ENCODE measurements around the gene TANC1.
"Not testable (repeated sequence)": the region's sequence is repeated elsewhere in the genome, so short reads cannot be mapped to it uniquely, and the experiment has no call there.

The TANC1 gene

DNA sequence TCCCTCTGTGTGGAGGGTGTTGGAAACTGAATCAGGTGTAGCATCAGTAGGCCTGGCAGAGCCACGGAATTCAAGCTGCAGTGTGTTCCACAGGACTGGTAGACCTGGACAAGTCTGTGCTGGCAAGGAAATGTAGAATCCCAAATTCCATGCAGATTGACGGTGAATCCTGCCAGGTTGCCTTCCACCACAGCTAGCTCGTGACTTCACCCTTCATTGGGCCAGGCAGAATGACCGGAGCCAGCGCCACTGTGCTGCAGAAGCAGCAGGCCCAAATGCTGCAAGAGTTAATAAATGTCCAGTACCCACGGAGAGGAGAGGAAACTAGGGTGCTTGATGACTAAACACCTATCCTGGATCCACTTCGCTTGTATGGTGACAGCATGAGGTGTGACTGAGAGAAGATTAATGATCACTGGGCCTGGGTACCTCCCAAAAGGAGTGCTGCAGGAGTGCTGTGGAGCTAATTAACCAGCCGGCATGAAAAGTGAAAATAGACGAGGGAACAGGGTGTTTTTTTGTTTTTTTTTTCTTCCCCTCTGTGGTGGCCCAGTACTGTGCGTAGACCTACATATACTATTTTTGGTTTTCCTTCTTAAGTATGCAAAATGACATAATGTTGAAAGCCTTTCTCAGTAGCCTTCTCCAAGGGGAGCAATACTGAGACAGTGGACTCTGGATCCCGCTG lies 122.2 kb downstream of the TANC1 start:
- DNase-seq (no peak), ATAC-seq (no peak)

DNA sequence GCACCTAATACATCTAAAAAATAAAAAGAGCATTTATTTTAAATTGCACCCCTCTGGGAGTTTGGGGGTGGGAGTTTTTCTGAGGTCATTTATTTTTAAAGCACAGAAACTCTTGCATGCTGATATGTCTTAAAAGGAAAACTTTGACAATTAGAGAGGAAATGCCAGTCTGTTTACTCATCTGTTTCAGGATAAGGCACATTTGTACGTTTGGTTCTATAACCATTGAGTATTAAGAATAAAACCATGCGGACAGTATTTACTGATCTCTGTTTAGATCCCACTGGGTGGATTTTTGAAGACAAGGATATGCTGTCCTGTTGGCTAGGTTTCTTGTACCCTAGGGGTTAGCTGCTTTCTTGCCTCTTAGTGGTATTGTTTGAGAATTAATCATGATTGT lies 122.9 kb downstream of the TANC1 start:
- DNase-seq: no peak
- no peak for ATAC-seq

DNA sequence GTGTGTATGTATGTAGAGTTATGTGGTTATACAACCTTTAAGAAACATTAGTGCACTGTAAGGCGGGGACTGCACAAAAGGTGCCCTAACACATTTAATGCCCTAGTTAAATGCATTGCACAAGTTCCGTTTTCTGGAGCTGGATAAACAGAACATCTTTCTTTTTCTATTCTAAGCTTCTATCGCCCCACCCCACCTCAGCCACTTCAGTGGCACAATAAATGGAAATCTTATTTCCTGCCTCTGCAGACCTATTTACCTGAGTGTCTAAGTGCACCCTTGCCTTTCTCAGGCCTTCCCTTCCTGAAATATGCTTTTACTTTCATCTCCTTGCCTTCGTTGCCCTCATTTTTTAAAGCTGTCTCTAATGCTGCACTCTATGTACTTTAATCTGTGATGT lies 123.5 kb downstream of the TANC1 start:
- DNase-seq (no peak), ATAC-seq (no peak)

DNA sequence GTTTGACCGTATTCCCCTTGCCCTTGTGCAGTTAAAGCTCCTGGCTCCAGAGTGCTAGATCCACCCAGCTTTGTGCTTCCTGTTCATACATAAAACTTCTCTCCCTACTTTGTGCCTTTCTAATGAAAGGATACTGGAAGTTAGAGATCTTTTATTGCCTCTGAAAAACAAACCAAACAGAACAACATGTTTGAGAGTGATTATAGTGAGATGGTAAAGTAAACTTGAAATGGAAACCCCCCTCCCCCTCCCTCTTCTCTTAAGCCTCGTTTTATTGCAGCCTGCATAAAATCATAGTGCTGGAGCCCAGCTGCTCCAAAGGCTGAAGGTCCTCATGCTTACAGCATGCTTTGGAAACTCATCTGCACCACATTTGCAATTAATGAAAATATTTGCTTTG lies 125.1 kb downstream of the TANC1 start:
- DNase-seq (no peak), ATAC-seq (no peak)

DNA sequence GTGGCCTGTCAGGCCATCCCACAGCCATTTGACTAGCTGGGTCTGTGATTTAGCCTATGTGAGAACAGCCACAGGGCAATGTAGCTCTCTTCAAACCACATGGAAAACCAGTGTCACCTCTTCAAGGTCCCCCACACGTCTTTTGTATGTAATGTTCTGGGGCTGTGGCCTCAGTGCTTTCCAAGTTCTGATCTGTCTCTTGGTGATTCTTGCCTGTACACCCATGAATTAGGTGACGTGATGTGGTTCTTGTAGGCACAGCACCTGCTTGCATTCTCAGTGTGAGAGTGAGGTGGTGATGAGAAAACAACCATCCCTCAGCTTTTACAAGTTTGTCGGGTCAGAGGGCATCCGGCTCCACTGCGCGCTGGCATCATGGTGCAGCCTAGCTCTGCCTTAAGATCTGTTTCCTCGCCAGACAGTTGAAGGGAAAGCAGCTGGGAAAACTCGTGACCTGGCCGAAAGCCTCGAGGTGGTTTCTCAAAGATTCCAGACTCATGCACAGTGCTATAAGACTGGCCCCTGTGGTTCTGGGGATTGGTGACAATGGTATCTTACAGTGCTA lies 125.8 kb downstream of the TANC1 start:
- DNase-seq: peak; percentile 13
- ATAC-seq: peak; percentile 77

DNA sequence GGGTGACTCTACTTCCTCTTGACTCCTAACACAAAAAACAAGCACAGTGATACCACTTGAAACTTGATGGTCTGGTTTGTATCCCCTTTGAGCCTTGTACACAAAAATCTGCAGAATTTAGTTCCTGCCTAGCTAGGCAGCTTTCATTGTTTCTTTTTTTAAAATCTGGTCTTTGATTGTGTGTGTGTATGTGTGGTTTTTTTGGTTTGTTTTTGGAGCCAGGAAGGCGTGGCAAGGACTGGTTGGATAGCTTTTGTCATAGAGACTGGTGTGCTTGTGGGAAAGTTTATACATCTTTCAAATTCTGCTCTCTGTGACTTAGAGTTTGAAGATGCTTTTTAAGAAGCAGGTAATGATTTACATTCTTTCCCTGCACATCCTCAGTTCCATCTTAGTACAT lies 127.4 kb downstream of the TANC1 start:
- no peak for DNase-seq
- ATAC-seq: no peak

DNA sequence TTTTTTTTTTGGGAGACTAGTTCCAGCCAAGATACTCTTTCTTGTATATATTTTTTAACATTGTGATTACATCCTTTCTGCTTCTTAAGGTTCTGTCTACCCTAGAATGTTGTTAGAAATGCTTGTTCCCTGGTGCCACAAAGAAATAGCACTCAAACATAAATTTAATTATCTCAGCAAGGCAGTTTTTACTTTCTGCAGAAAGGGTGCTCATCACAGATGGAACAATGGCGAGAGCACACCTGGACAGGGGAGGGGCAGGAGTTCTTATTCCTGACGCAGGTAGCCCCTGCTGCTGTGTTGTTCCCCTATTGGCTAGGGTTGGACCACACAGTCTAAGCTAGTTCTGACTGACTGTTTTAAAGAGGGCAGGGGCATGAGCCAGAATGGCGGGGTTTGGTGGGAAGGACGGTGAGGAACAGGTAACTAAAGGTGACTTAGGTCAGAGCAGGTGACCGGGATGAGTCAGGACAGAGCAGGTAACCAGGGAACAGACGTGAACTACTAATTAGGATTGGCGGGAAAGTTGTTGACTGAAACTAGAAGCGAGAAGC lies 127.9 kb downstream of the TANC1 start:
- not testable (repeated sequence) for DNase-seq, ATAC-seq

DNA sequence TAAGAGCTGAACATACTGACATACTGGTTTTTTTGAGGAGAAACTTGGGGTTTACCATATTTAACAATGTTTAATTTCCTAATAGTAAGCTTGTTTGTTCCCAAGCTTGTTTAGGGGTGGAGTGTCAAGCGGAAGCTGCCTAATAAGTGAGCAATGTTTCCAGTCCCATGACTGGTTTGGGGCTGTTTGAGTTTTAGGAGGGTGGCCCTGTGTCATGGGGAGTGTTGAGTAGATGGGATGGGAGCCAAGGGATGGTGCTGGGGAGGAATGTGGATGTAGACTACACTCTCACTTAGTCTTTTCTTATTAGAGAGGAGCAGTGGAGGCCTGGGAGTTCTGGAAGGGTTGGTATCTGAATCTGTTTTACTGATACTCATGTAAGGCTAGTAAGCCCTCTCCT lies 128.5 kb downstream of the TANC1 start:
- DNase-seq (no peak), ATAC-seq (no peak)

DNA sequence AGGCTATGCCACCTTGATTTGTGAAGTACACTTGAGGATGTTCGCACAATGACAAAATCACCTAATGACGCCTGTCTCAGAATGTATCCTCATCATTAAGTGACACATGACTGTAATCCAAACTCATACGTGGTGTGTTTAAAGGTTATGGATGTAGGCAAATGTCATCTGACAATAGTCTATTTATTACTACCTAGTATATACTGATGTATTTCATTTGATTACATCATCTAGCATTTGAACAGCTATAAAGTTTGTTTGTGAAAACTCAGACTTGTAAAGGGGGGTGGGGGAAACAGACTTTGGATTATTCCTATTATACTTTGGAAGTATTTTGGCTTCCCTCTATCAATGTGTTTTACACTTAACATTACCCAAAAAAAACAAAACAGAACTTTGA lies 129.9 kb downstream of the TANC1 start:
- ATAC-seq: peak; percentile 42
- DNase-seq: no peak

DNA sequence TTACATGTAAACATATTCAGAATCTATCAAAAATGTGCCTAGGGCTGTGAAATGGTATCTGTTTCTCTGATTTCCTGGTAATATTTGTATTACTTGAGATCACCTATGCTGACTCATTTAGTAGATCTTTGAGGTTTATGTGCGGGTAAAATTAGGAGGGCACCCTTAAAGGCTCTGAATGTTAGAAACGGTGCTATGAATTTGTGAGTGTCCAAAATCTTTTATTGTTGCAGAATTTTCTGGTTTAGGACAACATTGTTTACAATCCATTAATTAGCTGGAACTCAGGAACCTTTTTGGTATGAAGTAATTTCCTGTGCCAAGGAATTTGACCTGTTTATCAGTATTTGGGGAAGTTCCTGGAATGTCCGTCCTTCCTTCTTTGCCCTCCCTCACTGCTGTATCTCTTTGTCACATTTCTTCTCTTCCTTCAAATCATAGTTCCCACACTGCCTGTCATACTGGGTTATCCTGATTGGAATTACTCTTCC lies 130.5 kb downstream of the TANC1 start:
- ATAC-seq (peak; percentile 45), DNase-seq (no peak)

DNA sequence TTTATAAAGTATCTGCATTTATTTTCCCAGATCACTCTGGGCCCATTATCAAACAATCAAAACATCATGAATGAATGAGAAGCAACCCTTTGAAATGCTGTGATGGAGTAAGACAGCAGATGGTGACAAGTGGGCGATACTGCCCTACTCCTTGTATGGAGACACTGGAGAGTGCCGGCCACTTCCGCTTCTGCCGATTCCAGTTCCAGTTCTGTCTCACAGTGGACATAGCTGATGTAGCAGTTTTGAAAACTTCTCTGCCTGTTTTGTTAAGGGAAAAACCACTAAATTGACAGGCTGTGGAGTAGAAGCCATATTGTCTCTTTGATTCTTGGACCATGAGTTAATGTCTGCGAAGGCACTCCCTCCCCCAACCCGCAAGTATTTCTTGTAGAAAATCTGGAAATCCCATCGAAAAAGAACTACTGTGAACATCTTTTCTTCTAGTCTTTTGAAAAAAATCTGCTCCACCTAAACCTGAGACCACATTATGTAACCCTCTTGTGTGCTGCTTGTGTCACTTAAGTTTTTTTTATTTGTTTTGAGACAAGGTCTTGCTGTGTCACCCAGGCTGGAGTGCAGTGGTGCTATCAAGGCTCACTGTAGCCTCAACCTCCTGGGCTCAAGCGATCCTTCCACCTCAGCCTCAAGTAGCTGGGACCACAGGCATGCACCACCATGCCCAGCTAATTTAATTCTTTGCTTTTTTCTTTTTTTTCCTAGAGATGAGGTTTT lies 133.5 kb downstream of the TANC1 start:
- ATAC-seq: no peak
- DNase-seq: no peak

DNA sequence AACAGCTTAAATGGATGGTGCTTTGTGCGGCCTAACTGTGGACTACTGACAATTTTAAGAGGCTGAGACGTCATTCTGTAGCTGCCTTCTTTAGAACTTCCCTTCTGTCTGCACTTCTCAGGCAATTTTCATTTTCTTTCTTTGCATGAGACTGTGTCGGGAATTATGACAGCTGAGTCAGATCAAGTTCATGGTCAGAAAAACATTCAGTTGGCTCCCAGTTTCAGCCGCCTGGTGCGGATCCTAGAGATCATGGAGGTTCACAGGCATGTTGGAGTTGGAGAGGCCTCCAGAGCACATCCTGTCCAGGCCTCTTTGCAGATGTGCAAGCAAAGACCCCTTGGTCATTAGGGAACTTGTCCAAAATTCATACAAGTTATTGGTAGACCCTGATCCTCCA lies 135.0 kb downstream of the TANC1 start:
- ATAC-seq (no peak), DNase-seq (no peak)

DNA sequence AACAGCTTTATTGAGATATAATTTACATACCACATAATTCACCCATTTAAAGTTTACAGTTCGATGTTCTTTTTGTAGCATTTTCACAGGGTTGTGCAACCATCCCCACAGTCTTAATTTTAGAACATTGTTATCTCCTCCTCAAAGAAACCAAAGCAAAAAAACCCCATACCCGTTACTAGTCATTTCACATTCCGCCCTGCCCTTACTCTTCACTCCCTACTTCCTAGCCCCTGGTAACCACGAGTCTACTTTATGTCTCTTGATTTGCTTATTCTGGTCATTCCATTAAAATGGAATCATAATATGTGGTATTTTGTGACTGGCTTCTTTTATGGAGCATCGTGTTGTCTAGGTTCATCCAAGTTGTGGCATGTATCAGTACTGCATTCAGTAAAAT lies 137.7 kb downstream of the TANC1 start:
- no peak for DNase-seq
- ATAC-seq: no peak

DNA sequence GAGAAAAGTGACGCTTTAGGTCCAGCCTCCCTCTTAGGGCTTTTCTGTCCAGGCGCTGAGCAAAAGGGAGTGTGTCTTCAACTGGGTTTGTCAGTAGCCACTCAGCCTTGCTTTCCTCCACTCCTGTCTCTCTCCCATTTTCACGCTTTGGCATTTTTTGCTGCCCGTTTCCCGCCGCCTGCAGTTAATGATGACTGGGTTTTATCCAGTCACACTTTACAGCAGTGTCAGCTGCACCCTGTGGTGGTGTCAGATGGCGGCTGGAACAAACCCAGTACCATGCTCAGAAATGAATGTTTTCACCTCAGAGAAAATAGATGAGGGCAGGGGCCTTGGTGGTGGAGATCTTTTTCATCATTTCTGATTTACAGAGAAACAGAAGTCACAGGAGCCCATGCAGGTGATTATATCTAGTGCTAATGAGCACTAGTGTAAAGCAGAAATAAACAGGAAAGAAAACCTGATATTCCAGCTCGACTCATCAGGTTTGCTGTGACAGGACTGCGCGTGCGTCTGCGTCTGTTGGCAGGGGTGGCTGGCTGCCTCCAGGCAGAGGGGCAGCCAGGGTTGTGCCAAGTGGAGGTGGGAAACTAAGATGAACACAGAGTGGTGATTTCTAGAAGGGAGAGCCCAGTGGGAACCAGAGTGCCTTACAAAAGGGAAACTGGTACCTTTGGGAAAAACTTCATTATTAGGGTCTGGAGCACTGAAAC lies 139.9 kb downstream of the TANC1 start:
- DNase-seq (no peak), ATAC-seq (no peak)

DNA sequence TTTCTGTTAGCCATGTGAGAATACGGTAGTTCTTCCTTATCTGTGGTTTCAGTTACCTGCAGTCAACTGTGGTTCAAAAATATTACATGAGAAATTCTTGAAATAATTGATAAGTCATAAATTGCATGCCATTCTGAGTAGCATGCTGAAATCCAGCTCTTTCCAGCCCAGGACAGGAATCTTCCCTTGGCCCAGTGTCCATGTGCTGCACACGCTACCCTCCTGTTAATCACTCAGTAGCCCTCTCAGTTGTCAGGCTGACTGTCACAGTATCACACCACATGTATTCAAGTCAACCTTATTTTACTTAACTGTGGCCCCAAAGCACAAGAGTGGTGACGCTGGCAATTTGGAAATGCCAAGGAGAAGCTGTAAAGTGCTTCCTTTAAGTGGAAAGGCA lies 141.1 kb downstream of the TANC1 start:
- DNase-seq (no peak), ATAC-seq (no peak)

DNA sequence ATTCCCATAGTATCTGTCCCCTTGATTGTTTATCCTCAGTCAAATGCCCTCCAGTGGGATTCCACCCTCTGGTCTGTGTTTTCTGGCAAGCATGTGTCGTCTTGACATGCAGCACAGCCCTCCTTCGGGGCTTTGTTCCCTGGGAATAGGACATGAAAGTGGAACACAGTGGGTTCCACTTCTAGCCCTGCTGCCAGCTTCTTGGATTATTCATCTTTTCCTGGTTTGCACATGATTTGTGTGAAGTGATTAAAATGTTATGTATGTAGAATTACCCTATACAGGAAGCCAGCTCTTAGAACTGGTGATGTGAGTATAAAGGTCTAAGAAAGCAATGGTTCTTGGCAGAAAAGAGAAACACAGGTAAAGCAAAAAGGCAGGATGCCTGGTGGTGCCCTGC lies 142.3 kb downstream of the TANC1 start:
- ATAC-seq (no peak), DNase-seq (no peak)

DNA sequence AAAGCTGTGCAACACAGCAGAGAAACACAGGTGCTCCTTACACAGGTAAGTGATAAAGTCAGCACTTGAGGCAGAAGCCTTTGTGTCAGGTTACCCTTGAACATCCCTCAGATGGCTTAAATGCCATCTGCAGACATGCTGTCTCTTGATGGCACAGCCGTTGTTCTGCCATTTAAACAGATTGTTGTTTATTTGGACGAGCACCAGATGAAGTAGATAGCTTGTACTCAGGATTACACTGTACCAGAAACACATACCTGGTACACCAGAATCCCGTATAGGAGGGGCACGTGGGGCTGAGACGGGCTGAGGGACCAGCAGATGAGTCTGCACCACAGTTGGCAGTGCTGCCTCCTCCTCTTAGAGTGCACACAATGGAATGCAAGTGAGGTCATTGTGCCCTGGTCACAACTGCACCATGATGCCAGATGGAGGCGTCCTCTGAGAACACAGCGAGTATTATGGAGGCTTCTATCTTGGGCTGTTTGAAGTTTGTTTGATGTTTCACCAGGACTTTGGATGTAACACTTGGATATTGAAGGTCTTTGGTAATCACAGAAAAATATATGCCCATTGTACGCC lies 143.0 kb downstream of the TANC1 start:
- ATAC-seq (no peak), DNase-seq (no peak)

DNA sequence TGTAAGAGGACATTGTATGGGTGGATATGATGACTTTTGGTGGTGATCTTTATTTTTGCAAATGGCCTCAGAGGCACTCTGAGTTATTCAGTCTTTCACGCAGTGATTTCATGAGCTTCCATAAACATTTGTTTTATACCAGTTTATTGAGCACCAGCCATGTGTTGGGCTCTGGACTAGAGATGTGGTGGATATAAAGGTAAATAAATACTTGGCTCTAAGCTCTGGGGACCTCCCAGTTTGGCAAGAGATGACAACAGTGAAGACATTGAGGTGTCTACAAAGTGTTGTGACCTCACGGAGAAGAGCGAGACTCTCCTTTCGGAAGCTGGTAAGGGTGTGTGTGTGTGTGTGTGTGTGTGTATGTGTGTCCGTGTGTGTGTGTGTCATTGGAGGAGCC lies 146.4 kb downstream of the TANC1 start:
- no peak for ATAC-seq
- no peak for DNase-seq

DNA sequence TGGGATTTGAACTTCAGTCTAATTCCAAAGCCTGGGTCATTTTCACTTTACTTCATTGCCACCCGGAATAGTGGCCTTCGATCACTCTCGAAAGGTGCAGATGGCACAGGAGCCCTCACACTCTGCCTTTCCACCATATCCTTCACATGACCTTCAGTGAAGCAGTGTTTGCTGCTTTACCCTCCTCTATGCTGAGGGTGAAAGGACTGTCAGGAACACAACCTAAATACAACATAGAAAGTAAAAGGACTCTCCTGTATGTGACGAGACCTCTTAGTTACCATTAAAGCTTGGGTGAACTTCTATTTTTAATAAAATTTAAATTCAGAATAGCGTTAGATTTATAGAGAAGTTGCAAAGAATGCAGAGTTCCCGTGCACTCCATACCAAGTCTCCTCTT lies 148.5 kb downstream of the TANC1 start:
- DNase-seq: no peak
- ATAC-seq: no peak

DNA sequence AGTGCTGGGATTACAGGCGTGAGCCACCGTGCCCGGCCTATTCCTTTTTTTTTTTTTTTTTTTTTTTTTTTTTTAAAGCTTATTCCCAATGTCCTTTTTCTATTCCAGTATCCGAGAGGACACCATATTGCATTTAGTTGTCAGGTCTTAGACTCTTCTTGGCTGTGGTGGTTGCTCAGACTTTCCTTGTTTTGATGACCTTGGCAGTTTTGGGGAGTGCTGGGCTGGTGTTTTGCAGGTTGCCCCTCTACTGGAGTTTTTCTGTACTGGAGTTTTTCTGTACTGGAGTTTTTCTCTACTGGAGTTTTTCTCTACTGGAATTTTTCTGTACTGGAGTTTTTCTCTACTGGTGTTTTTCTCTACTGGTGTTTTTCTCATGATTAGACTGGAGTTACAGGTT lies 149.2 kb downstream of the TANC1 start:
- DNase-seq: no peak

DNA sequence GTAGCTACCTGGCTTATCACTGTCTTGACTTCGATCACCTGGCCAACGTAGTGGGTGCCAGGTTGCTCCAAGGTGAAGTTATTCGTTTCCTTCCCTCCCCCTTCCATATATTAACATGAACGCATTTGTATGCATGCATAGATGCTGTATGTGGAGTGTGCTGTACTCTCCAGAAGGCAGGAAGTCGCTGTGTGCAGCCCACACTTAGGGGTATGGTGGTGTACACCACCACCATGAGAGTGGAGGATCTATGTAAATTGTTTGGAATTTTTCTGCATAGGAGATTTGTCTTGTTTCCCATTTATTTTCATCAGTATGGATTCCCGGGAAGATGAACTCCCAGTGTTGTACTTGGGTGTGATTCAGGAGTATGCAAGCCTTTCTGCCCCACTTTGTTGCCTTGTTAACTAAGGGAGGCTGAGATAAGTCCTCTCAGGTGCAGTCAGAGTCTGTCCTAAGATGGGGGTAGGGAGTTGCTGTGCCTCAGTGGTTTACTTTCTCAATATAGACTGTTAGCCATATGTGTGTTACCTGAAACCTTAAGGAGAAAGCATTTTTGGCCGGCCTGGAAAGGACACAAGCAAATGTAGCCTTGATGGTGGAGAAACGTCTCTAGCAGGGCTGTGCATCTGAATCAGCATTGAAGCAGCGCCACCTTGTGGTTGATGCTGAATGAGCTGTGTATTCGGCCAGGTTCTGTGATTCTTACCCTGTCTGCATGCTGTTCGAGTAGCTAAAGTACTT lies 149.8 kb downstream of the TANC1 start:
- DNase-seq (peak; percentile 85), ATAC-seq (peak; percentile 73)

More for the DNA sequence above, 149.2 kb downstream of the TANC1 start:
- ATAC-seq: no peak
